Stimulated activated CD4-positive, alpha-beta T cell treated with anti-CD3 and anti-CD28 coated beads, TNF-alpha, amount 100 ng/mL, for 48 hours (primary cell): ENCODE results near the gene CNKSR2.

Source experiments
- DNase-seq, 3 donors: peaks; one replicate each; pipeline ENCODE4 v3.0.0-alpha.2; 2020; ENCODE audit warnings: low read depth in 3 of 3

Gene CNKSR2

GRCh38 chrX:21674430-21675186, 300.4 kb downstream of the CNKSR2 start:
- DNase-seq = no peak

GRCh38 chrX:21675931-21676330, 301.7 kb downstream of the CNKSR2 start:
- no peak for DNase-seq

- DNase-seq = no peak
These were observed 303.9 kb downstream of the CNKSR2 start for GRCh38 chrX:21678048-21678612.

- DNase-seq = no peak
These were observed 309.7 kb downstream of the CNKSR2 start for GRCh38 chrX:21683941-21684340.

- DNase-seq = no peak
These were observed 317.3 kb downstream of the CNKSR2 start for GRCh38 chrX:21691512-21692018.

GRCh38 chrX:21698272-21698671, 324.1 kb downstream of the CNKSR2 start:
- DNase-seq = no peak

GRCh38 chrX:21699136-21699535, 324.9 kb downstream of the CNKSR2 start:
- no peak for DNase-seq

GRCh38 chrX:21700275-21700674, 326.1 kb downstream of the CNKSR2 start:
- DNase-seq = no peak

GRCh38 chrX:21700967-21701366, 326.7 kb downstream of the CNKSR2 start:
- DNase-seq = no peak

GRCh38 chrX:21702725-21703124, 328.5 kb downstream of the CNKSR2 start:
- no peak for DNase-seq
